Measurements from ENCODE around the gene CDO1. TPM values are rescaled to one million over a fixed set of nuclear protein-coding genes. Genes with fewer than 3 reads are reported as not detected.

CDO1 gene
- total RNA-seq, 1 experiment from 2014 or later: 13.2 TPM

DNA sequence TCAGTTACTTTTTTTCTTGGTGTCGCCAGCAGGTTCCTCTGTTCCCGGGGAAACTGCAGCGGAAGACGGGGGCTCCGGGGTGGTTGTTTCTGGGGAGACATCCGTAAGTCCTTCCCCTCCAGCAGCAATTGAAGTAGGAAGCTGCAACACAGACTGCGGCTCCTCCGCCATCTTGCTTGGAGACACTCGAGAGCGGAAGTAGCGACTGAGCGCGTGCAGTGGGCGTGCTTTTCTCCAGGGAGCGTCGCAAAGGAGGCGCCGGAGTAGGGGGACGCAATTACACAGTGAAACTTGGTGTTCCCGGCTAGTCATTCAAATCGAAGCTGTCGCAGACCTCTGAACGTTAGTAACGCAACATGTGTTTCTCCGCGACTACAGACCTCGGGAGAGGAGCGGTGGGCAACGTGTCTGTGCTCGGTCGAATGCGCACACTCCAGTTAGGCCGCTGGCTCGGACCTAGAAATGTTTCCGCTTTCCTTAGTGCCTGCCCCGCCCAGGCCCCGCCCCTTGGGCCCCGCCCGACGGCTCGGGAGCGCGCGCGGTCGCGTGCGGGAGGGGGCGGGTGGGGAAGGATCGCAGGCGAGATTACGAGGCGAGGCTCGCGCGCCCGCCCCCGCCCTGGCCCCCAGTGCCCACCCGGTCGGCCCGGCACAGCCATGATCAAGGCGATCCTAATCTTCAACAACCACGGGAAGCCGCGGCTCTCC, 25.1 kb upstream of the CDO1 start, which contains the start of the genes AP3S1 and ATG12 (continued):
- TF ChIP-seq ZNF317 (CRISPR knock-in tag; IDR thresholded peaks at IDR 0.05; ENCODE audit: borderline replicate concordance, low read depth) (no peak), TEAD1 (CRISPR knock-in tag; IDR thresholded peaks at IDR 0.05) (peak; percentile 83; the same call in 1 of the 2 replicates), ZNF423 (CRISPR knock-in tag; IDR thresholded peaks at IDR 0.05) (no peak), MYBL2 (CRISPR knock-in tag; IDR thresholded peaks at IDR 0.05) (peak; percentile 35; the same call in 1 of the 2 replicates), CREM (CRISPR knock-in tag; IDR thresholded peaks at IDR 0.05) (0 out of 2 replicates have a peak, but pooled peaks have one; percentile 32), ERG (CRISPR knock-in tag; IDR thresholded peaks at IDR 0.05) (no peak)

GRCh38 chr5:115840873-115841272, 24.4 kb upstream of the CDO1 start:
- ATAC-seq: no peak
- peak overlapping the region; percentile 100 for H3K27ac Mint-ChIP-seq
- peak overlapping the region; percentile 97 for H3K4me3 Mint-ChIP-seq
- peaks cover 37% of the 10 kb centered on the region for H3K4me1 Mint-ChIP-seq
- POLR2A ChIA-PET: interaction anchor here (0.5 kb wide), 1 partner anchor 200 kb away, joined by 3 read pairs; no protein-coding TSS in a partner anchor
- H3K27me3 Mint-ChIP-seq (ENCODE audit: low read depth): peaks cover 6% of the 10 kb centered on the region
- H3K36me3 Mint-ChIP-seq: peaks cover 17% of the 10 kb centered on the region
- DNase-seq (ENCODE audit: low spot score): no peak
- H3K9me3 Mint-ChIP-seq: no peaks in the 10 kb centered on the region
- CTCF ChIA-PET: no interaction called here
- TF ChIP-seq ZNF232 (CRISPR knock-in tag; IDR thresholded peaks at IDR 0.05) (no peak), HMGA2 (CRISPR knock-in tag; IDR thresholded peaks at IDR 0.05) (no peak), SMAD4 (CRISPR knock-in tag; IDR thresholded peaks at IDR 0.05) (no peak), ZNF263 (CRISPR knock-in tag; IDR thresholded peaks at IDR 0.05; ENCODE audit: low read depth) (no peak), ZNF671 (CRISPR knock-in tag; IDR thresholded peaks at IDR 0.05) (no peak), NR2C2 (CRISPR knock-in tag; IDR thresholded peaks at IDR 0.05) (no peak), CREB1 (CRISPR knock-in tag; IDR thresholded peaks at IDR 0.05) (no peak), USF2 (CRISPR knock-in tag; IDR thresholded peaks at IDR 0.05) (no peak), JUN (CRISPR knock-in tag; IDR thresholded peaks at IDR 0.05) (no peak), IRF2 (CRISPR knock-in tag; IDR thresholded peaks at IDR 0.05; ENCODE audit: borderline replicate concordance, low read depth) (no peak), SP1 (CRISPR knock-in tag; conservative IDR thresholded peaks at IDR 0.05) (no peak), FOXJ3 (CRISPR knock-in tag; IDR thresholded peaks at IDR 0.05; ENCODE audit: borderline replicate concordance) (no peak), NR1H2 (CRISPR knock-in tag; IDR thresholded peaks at IDR 0.05) (no peak), AR (CRISPR knock-in tag; IDR thresholded peaks at IDR 0.05) (no peak), TEAD1 (CRISPR knock-in tag; IDR thresholded peaks at IDR 0.05) (no peak)
- TF ChIP-seq, protein P1, sequence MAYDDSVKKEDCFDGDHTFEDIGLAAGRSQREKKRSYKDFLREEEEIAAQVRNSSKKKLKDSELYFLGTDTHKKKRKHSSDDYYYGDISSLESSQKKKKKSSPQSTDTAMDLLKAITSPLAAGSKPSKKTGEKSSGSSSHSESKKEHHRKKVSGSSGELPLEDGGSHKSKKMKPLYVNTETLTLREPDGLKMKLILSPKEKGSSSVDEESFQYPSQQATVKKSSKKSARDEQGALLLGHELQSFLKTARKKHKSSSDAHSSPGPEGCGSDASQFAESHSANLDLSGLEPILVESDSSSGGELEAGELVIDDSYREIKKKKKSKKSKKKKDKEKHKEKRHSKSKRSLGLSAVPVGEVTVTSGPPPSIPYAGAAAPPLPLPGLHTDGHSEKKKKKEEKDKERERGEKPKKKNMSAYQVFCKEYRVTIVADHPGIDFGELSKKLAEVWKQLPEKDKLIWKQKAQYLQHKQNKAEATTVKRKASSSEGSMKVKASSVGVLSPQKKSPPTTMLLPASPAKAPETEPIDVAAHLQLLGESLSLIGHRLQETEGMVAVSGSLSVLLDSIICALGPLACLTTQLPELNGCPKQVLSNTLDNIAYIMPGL (CRISPR knock-in tag; IDR thresholded peaks at IDR 0.05): no peak
- TF ChIP-seq, protein P2, sequence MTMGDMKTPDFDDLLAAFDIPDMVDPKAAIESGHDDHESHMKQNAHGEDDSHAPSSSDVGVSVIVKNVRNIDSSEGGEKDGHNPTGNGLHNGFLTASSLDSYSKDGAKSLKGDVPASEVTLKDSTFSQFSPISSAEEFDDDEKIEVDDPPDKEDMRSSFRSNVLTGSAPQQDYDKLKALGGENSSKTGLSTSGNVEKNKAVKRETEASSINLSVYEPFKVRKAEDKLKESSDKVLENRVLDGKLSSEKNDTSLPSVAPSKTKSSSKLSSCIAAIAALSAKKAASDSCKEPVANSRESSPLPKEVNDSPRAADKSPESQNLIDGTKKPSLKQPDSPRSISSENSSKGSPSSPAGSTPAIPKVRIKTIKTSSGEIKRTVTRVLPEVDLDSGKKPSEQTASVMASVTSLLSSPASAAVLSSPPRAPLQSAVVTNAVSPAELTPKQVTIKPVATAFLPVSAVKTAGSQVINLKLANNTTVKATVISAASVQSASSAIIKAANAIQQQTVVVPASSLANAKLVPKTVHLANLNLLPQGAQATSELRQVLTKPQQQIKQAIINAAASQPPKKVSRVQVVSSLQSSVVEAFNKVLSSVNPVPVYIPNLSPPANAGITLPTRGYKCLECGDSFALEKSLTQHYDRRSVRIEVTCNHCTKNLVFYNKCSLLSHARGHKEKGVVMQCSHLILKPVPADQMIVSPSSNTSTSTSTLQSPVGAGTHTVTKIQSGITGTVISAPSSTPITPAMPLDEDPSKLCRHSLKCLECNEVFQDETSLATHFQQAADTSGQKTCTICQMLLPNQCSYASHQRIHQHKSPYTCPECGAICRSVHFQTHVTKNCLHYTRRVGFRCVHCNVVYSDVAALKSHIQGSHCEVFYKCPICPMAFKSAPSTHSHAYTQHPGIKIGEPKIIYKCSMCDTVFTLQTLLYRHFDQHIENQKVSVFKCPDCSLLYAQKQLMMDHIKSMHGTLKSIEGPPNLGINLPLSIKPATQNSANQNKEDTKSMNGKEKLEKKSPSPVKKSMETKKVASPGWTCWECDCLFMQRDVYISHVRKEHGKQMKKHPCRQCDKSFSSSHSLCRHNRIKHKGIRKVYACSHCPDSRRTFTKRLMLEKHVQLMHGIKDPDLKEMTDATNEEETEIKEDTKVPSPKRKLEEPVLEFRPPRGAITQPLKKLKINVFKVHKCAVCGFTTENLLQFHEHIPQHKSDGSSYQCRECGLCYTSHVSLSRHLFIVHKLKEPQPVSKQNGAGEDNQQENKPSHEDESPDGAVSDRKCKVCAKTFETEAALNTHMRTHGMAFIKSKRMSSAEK (CRISPR knock-in tag; IDR thresholded peaks at IDR 0.05; ENCODE audit: borderline replicate concordance): no peak
- TF ChIP-seq, protein P3, sequence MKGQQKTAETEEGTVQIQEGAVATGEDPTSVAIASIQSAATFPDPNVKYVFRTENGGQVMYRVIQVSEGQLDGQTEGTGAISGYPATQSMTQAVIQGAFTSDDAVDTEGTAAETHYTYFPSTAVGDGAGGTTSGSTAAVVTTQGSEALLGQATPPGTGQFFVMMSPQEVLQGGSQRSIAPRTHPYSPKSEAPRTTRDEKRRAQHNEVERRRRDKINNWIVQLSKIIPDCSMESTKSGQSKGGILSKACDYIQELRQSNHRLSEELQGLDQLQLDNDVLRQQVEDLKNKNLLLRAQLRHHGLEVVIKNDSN (CRISPR knock-in tag; IDR thresholded peaks at IDR 0.05): no peak

Measured in WTC11 (cell line).